HCT116 (cell line): ENCODE data around the gene HCRTR1.

Experiments
- RAD21 ChIP-seq: IDR thresholded peaks from 2 replicates; pipeline ENCODE4 v1.6.1; 2012; ENCODE audit warnings: low read depth, mild to moderate bottlenecking
- TF ChIP-seq, protein P1 (sequence below): IDR thresholded peaks from 2 replicates; pipeline ENCODE4 v1.6.1; 2012

DNA sequence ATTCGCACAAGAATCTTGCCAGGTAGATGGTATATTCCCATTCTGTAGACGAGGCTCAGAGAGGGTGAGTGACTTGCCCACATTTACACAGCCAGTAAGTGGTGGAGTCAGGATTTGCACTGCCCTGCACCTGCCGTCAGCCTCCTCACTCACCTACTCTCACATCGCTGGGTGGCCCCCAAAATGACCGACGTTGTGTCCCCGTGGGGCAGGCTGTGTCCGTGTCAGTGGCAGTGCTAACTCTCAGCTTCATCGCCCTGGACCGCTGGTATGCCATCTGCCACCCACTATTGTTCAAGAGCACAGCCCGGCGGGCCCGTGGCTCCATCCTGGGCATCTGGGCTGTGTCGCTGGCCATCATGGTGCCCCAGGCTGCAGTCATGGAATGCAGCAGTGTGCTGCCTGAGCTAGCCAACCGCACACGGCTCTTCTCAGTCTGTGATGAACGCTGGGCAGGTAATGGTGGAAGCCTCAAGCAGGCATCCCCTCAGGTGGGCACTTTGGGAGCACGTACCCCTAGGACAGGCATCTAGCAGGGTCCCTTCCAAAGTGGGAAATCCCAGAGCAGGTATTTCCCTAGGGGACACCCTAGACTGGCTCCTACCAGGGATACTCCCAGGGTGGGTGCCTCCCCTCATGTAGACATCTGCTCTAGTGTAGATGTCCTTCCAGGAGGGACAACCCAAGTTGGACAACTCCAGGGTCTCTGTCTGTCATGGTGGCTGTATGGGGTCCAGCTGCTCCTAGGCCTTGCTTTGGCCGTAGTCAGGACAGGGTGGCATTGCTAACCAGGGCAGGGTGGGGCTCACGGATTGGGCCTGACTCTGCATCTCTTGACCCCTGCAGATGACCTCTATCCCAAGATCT is 3.4 kb downstream of the HCRTR1 start:
- no peak for TF ChIP-seq RAD21
- TF ChIP-seq, protein P1, sequence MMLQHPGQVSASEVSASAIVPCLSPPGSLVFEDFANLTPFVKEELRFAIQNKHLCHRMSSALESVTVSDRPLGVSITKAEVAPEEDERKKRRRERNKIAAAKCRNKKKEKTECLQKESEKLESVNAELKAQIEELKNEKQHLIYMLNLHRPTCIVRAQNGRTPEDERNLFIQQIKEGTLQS = no peak
